ENCODE results near the gene ZNF679. TPM values are rescaled to one million over a fixed set of nuclear protein-coding genes. Genes with fewer than 3 reads are reported as not detected.

The ZNF679 gene
- total and polyA plus RNA-seq, 8 donors, result not detected

- Histone ChIP-seq H3K4me1 (no peaks in the 10 kb centered on the region), H3K27me3 (no peaks in the 10 kb centered on the region), H3K27ac (no peak overlapping the region), H3K9me3 (no peaks in the 10 kb centered on the region), H3K4me3 (no peak overlapping the region), H3K36me3 (no peaks in the 10 kb centered on the region)
- FAIRE-seq, result no peak
- no peak for ATAC-seq
- intact Hi-C loops (cut with DNase I), result loop anchor here in 1 of 3 donors (5.0 kb wide), 1 partner anchor 433 kb away; no protein-coding TSS in a partner anchor
- whole genome bisulfite sequencing, 2 donors, result 87 to 90% methylated on average over 12 to 13 of the region's 13 CpGs
- TF ChIP-seq, protein P1, sequence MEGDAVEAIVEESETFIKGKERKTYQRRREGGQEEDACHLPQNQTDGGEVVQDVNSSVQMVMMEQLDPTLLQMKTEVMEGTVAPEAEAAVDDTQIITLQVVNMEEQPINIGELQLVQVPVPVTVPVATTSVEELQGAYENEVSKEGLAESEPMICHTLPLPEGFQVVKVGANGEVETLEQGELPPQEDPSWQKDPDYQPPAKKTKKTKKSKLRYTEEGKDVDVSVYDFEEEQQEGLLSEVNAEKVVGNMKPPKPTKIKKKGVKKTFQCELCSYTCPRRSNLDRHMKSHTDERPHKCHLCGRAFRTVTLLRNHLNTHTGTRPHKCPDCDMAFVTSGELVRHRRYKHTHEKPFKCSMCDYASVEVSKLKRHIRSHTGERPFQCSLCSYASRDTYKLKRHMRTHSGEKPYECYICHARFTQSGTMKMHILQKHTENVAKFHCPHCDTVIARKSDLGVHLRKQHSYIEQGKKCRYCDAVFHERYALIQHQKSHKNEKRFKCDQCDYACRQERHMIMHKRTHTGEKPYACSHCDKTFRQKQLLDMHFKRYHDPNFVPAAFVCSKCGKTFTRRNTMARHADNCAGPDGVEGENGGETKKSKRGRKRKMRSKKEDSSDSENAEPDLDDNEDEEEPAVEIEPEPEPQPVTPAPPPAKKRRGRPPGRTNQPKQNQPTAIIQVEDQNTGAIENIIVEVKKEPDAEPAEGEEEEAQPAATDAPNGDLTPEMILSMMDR (IDR thresholded peaks at IDR 0.05), result no peak
- no peak for DNase-seq
Measured at GRCh38 chr7:64183827-64184372, 44.4 kb upstream of the ZNF679 start.

DNA sequence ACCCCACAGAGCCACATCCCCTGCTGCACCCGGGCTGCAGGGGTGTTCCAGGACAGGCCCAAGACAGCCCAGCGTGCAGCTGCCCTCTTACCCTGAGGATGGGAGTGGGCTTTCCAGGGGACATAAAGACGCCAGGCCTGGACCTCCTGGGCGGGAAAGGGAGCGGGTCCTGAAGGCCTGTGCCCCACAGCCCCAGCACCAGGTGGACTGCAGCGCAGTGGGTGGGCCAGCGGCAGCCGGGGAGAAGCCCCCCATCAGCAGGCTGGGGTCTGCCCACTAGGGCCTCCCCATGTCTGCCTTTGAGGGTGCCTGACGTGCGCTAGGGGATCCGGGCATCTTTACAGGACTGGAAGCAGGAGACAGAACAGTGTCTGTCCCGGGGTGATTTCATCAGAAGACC, 43.9 kb upstream of the ZNF679 start:
- intact Hi-C loops (cut with DNase I), result loop anchor here in 1 of 3 donors (5.0 kb wide), 1 partner anchor 433 kb away; no protein-coding TSS in a partner anchor
- H3K4me3 ChIP-seq, result no peak overlapping the region
- TF ChIP-seq, protein P1 (IDR thresholded peaks at IDR 0.05), result no peak
- no peaks in the 10 kb centered on the region for H3K36me3 ChIP-seq
- H3K4me1 ChIP-seq, result no peaks in the 10 kb centered on the region
- H3K27me3 ChIP-seq, result no peaks in the 10 kb centered on the region
- no peak for FAIRE-seq
- 77 to 79% methylated on average over 11 to 12 of the region's 12 CpGs for WGBS, 2 donors
- no peak overlapping the region for H3K27ac ChIP-seq
- no peak for ATAC-seq
- H3K9me3 ChIP-seq, result no peaks in the 10 kb centered on the region
- DNase-seq, result no peak

DNA sequence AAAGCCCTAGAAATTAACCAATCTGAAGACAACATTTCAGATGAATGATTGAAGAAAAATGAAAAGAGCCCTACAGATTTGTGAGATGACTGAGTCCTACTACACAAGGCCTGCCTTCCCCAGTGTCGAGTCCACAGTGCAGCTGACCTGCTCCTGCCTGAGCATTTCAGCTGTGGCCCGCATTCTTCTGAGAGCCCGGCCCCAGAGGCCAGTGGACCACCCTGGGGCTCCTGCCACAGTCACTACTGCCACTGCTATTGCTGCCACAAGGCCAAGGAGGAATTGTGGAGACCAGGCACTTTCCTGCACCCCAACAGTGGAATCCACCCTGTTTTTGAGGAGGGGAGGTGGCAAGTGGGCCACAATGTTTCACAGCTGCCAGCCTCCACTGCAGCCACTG, 40.9 kb upstream of the ZNF679 start:
- intact Hi-C loops (cut with DNase I), result no loop called here
- TF ChIP-seq, protein P1 (IDR thresholded peaks at IDR 0.05), result no peak
- H3K9me3 ChIP-seq, result no peaks in the 10 kb centered on the region
- H3K4me3 ChIP-seq, result no peak overlapping the region
- no peaks in the 10 kb centered on the region for H3K4me1 ChIP-seq
- no peaks in the 10 kb centered on the region for H3K27me3 ChIP-seq
- ATAC-seq (no peak), FAIRE-seq (no peak), DNase-seq (no peak)
- 42 to 44% methylated on average over 3 of the region's 3 CpGs for WGBS, 2 donors
- no peaks in the 10 kb centered on the region for H3K36me3 ChIP-seq
- no peak overlapping the region for H3K27ac ChIP-seq

GRCh38 chr7:64192148-64192704, 36.0 kb upstream of the ZNF679 start:
- no peak for DNase-seq
- intact Hi-C loops (cut with DNase I), result no loop called here
- H3K27me3 ChIP-seq, result no peaks in the 10 kb centered on the region
- no peak for ATAC-seq
- TF ChIP-seq, protein P1 (IDR thresholded peaks at IDR 0.05), result no peak
- H3K4me1 ChIP-seq, result no peaks in the 10 kb centered on the region
- no peaks in the 10 kb centered on the region for H3K9me3 ChIP-seq
- H3K27ac ChIP-seq, result no peak overlapping the region
- FAIRE-seq, result no peak
- no peaks in the 10 kb centered on the region for H3K36me3 ChIP-seq
- H3K4me3 ChIP-seq, result no peak overlapping the region
- WGBS, 2 donors, result 84 to 88% methylated on average over 24 of the region's 24 CpGs

DNA sequence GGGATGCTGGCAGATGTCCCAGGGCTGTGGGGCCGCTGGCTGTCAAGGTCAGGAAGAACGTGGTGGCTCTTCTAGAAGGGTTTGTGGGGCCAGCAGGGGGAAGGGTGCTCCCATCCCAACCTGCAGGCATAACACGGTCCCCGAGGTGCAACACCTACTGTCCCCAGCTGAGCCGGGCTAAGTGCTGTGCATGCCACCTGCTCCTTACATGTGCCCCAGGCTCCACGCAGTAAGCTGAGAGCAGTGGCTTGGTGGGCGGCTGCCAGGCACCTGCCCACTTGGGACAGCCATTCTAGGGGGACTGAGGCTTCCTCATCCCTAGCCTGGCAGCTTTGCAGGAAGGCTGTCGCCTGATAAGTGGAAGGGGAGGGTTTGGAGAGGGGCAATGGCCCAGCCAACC, 35.5 kb upstream of the ZNF679 start:
- no peak for ATAC-seq
- H3K27ac ChIP-seq, result no peak overlapping the region
- FAIRE-seq, result no peak
- H3K4me3 ChIP-seq, result no peak overlapping the region
- intact Hi-C loops (cut with DNase I), result no loop called here
- no peaks in the 10 kb centered on the region for H3K4me1 ChIP-seq
- no peaks in the 10 kb centered on the region for H3K27me3 ChIP-seq
- peak in 1 of 6 donors; percentile 39 for DNase-seq
- no peaks in the 10 kb centered on the region for H3K9me3 ChIP-seq
- no peaks in the 10 kb centered on the region for H3K36me3 ChIP-seq
- TF ChIP-seq, protein P1 (IDR thresholded peaks at IDR 0.05), result no peak
- 61 to 62% methylated on average over 8 of the region's 8 CpGs for WGBS, 2 donors

Measured in pancreas (tissue), 10 donors.